OCI-LY7 (cell line): ENCODE data around the gene CCDC60. TPM values are rescaled to one million over a fixed set of nuclear protein-coding genes. Genes with fewer than 3 reads are reported as not detected.

Experiments used
- BruUV-seq: library from RNA; stranded (reverse); fragments of 400-500 nt; replicated peaks from 2 replicates; lab custom pipeline; 2021; lab: Mats Ljungman, UMichigan
- CTCF ChIA-PET: fragments of 300-600 bp; sonication (Branson Sonifier 250); formaldehyde crosslinking; loops from one replicate; lab custom pipeline; 2022; ENCODE audit warnings: antibody characterized with exemption; ENCODE audit not compliant: unreplicated experiment; lab: Charles Lee
- POLR2A ChIA-PET: fragments of 300-600 bp; sonication (Branson Sonifier 250); formaldehyde crosslinking; loops from one replicate; lab custom pipeline; 2022; ENCODE audit warnings: antibody characterized with exemption; lab: Charles Lee
- DNase-seq: peaks from one replicate; pipeline ENCODE4 v3.0.0-alpha.2; 2015; ENCODE audit warnings: low spot score
- H2AFZ ChIP-seq: fragments of 200-600 bp; sonication (generic), shearing (Covaris generic); 2 replicates; pipeline ENCODE4 v1.6.1; 2014; ENCODE audit warnings: mild to moderate bottlenecking, antibody characterized with exemption, low read length, moderate library complexity
- H3K27ac ChIP-seq: fragments of 200-600 bp; sonication (generic); 2 replicates; pipeline ENCODE4 v1.5.1; 2014; ENCODE audit warnings: mixed run types, low read depth, mild to moderate bottlenecking, moderate library complexity, low read length, inconsistent platforms; ENCODE audit not compliant: poor library complexity, severe bottlenecking
- H3K36me3 ChIP-seq: fragments of 200-600 bp; sonication (generic); 2 replicates; pipeline ENCODE4 v1.6.1; 2014; ENCODE audit warnings: mild to moderate bottlenecking, antibody characterized with exemption, low read length, moderate library complexity, mixed read lengths; ENCODE audit not compliant: insufficient read depth
- H3K4me1 ChIP-seq: fragments of 200-600 bp; sonication (generic); 2 replicates; pipeline ENCODE4 v1.5.1; 2014; ENCODE audit warnings: mild to moderate bottlenecking, low read length; ENCODE audit not compliant: insufficient read depth, poor library complexity, severe bottlenecking
- H3K4me2 ChIP-seq: fragments of 200-600 bp; sonication (generic); 2 replicates; pipeline ENCODE4 v1.6.1; 2014; ENCODE audit warnings: mild to moderate bottlenecking, low read length
- H3K4me3 ChIP-seq: fragments of 200-600 bp; sonication (generic); 2 replicates; pipeline ENCODE4 v1.5.1; 2014; ENCODE audit warnings: mild to moderate bottlenecking, low read depth, low read length; ENCODE audit not compliant: poor library complexity, severe bottlenecking
- H3K79me2 ChIP-seq: fragments of 200-600 bp; sonication (generic); 2 replicates; pipeline ENCODE4 v1.6.1; 2016; ENCODE audit warnings: low read depth, mild to moderate bottlenecking, low read length, moderate library complexity, mixed read lengths; ENCODE audit not compliant: insufficient read depth
- H3K9me2 ChIP-seq: fragments of 200-600 bp; sonication (generic); 2 replicates; pipeline ENCODE4 v1.6.1; 2016; ENCODE audit warnings: mild to moderate bottlenecking, low read length, mixed read lengths; ENCODE audit not compliant: insufficient read depth
- H3K9me3 ChIP-seq: fragments of 200-600 bp; sonication (generic); 2 replicates; pipeline ENCODE4 v1.6.1; 2014; ENCODE audit warnings: mild to moderate bottlenecking, mixed run types, low read length, mixed read lengths
- H4K20me1 ChIP-seq: fragments of 200-600 bp; sonication (generic); 2 replicates; pipeline ENCODE4 v1.6.1; 2014; ENCODE audit warnings: mild to moderate bottlenecking, antibody characterized with exemption, low read length, moderate library complexity, mixed read lengths; ENCODE audit not compliant: insufficient read depth
- CTCF ChIP-seq: fragments of 200-600 bp; sonication (generic); conservative IDR thresholded peaks from 2 replicates; pipeline ENCODE4 v1.5.1; 2014; ENCODE audit warnings: mild to moderate bottlenecking, antibody characterized with exemption, low read length, moderate library complexity, mixed read lengths
- EZH2phosphoT487 ChIP-seq: fragments of 200-600 bp; sonication (generic); IDR thresholded peaks from 2 replicates; pipeline ENCODE4 v1.6.1; 2018; ENCODE audit warnings: low read depth, borderline replicate concordance, mild to moderate bottlenecking, mixed run types, antibody characterized with exemption, low read length, moderate library complexity, mixed read lengths
- intact Hi-C: fragments of 100-400 bp; cut with micrococcal nuclease; formaldehyde crosslinking; loops from one replicate; pipeline ENCODE4 v1.10.0; 2022; ENCODE audit not compliant: unreplicated experiment
- total RNA-seq, 2 experiments: library from RNA; depleted of rRNA in 1 of 2; stranded (reverse); fragments of >200 nt in 1 of 2; shearing (Covaris generic) in 1 of 2; gene quantifications; 2 replicates each; pipeline ENCODE4 v1.2.3, GENCODE V29; 2014 to 2022

Gene CCDC60
- total RNA-seq, 2 experiments from 2014 or later, result not detected

- POLR2A ChIA-PET, result no interaction called here
- H3K9me3 ChIP-seq, result no peaks in the 10 kb centered on the region
- H3K36me3 ChIP-seq, result no peaks in the 10 kb centered on the region
These were observed 125.0 kb downstream of the CCDC60 start for GRCh38 chr12:119459481-119459880.

GRCh38 chr12:119460876-119461275 lies 126.3 kb downstream of the CCDC60 start:
- no peaks in the 10 kb centered on the region for H3K4me1 ChIP-seq
- ChIA-PET POLR2A (interaction anchor here (0.8 kb wide), 1 partner anchor 50 kb away, joined by 3 read pairs; no protein-coding TSS in a partner anchor), CTCF (no interaction called here)
- TF ChIP-seq EZH2phosphoT487 (no peak), CTCF (no peak)
- H3K36me3 ChIP-seq, result no peaks in the 10 kb centered on the region
- no peak overlapping the region for H3K4me3 ChIP-seq
- H2AFZ ChIP-seq, result no peak overlapping the region
- H3K9me2 ChIP-seq, result no peaks in the 10 kb centered on the region
- no TSS peak for BruUV-seq
- H3K27ac ChIP-seq, result no peak overlapping the region
- intact Hi-C loops, result no loop called here
- H3K9me3 ChIP-seq, result no peaks in the 10 kb centered on the region
- no peaks in the 10 kb centered on the region for H3K79me2 ChIP-seq
- H3K4me2 ChIP-seq, result no peak overlapping the region
- H4K20me1 ChIP-seq, result no peaks in the 10 kb centered on the region
- DNase-seq, result no peak

More at GRCh38 chr12:119459481-119459880, 125.0 kb downstream of the CCDC60 start:
- Histone ChIP-seq H3K9me2 (no peaks in the 10 kb centered on the region), H3K4me3 (no peak overlapping the region), H3K27ac (no peak overlapping the region), H4K20me1 (no peaks in the 10 kb centered on the region), H3K4me1 (no peaks in the 10 kb centered on the region), H3K4me2 (no peak overlapping the region), H3K79me2 (no peaks in the 10 kb centered on the region), H2AFZ (no peak overlapping the region)
- BruUV-seq, result no TSS peak
- DNase-seq, result no peak
- intact Hi-C loops, result no loop called here
- CTCF ChIA-PET, result no interaction called here
- no peak for TF ChIP-seq CTCF
- no peak for TF ChIP-seq EZH2phosphoT487

- no peak overlapping the region for H3K4me3 ChIP-seq
- no peaks in the 10 kb centered on the region for H3K79me2 ChIP-seq
- intact Hi-C loops, result no loop called here
- no peak for DNase-seq
- no peak overlapping the region for H3K4me2 ChIP-seq
- H3K9me3 ChIP-seq, result no peaks in the 10 kb centered on the region
- no peaks in the 10 kb centered on the region for H4K20me1 ChIP-seq
- H3K9me2 ChIP-seq, result no peaks in the 10 kb centered on the region
- no TSS peak for BruUV-seq
- H3K27ac ChIP-seq, result no peak overlapping the region
- POLR2A ChIA-PET, result no interaction called here
- CTCF ChIA-PET, result no interaction called here
- TF ChIP-seq EZH2phosphoT487, result no peak
- no peak for TF ChIP-seq CTCF
- H3K36me3 ChIP-seq, result no peaks in the 10 kb centered on the region
- no peak overlapping the region for H2AFZ ChIP-seq
- no peaks in the 10 kb centered on the region for H3K4me1 ChIP-seq
These were observed 127.2 kb downstream of the CCDC60 start for GRCh38 chr12:119461636-119462214.
